Neural crest cell (in vitro differentiated cells): Measurements from ENCODE around the gene SLA2. TPM values are rescaled to one million over a fixed set of nuclear protein-coding genes. Genes with fewer than 3 reads are reported as not detected.

ENCODE experiments used
- DNase-seq: peaks from one replicate; pipeline ENCODE4 v3.0.0; 2021; ENCODE audit warnings: low read depth, mixed read lengths, low spot score
- H3K27ac Mint-ChIP-seq: one replicate; pipeline ENCODE4 v1.8.0; 2021; ENCODE audit warnings: mild to moderate bottlenecking, mixed read lengths; ENCODE audit not compliant: unreplicated experiment
- H3K27me3 Mint-ChIP-seq: 2 replicates; pipeline ENCODE4 v1.8.0; 2021; ENCODE audit warnings: low read depth, mild to moderate bottlenecking, mixed read lengths
- H3K36me3 Mint-ChIP-seq: 2 replicates; pipeline ENCODE4 v1.8.0; 2021; ENCODE audit warnings: low read depth, mild to moderate bottlenecking, mixed read lengths
- H3K4me1 Mint-ChIP-seq: 2 replicates; pipeline ENCODE4 v1.8.0; 2021; ENCODE audit warnings: mixed read lengths
- H3K4me3 Mint-ChIP-seq: one replicate; pipeline ENCODE4 v1.8.0; 2021; ENCODE audit warnings: mild to moderate bottlenecking, mixed read lengths
- H3K9me3 Mint-ChIP-seq: 2 replicates; pipeline ENCODE4 v1.8.0; 2021; ENCODE audit warnings: mixed read lengths
- CTCF ChIP-seq: fragments of 200-600 bp; sonication (generic); conservative IDR thresholded peaks from 2 replicates; pipeline ENCODE4 v1.5.0; 2021; ENCODE audit warnings: antibody characterized with exemption, mild to moderate bottlenecking
- total RNA-seq: library from RNA; stranded (reverse); gene quantifications from 2 replicates; pipeline ENCODE4 v1.2.1, GENCODE V29; 2021

The SLA2 gene
- total RNA-seq, 1 donor from 2014 or later, result 0.16 TPM

DNA sequence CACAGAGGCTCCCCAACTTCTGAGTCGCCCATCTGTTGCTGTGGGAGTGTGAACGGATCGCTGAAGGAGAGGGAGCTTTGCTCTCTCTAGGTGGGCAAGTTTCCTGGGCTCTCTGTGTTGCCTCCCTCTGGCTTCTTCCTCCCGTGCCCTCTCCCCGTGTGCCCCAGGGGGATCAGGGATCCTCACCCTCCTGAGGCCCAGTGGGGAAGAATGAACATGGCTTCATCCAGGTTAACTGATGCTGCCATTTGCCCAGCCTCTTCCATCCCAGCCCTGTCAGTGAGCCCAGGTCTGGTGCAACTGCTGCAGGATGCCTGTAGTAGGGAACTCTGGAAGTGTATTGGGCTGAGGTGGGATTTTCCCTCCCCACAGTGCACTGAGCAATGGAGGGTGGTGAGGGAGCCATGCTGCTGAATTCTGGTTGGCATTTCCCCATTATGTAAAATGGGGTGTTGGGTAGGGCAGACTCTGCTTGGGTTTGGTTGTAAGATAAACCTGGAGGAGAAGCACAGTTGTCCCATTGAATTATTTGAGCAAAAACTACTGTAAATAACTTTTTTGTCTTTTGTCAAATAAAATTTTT, 52.6 kb downstream of the SLA2 start:
- H3K27ac Mint-ChIP-seq, result no peak overlapping the region
- H3K36me3 Mint-ChIP-seq, result peaks cover 11% of the 10 kb centered on the region
- no peaks in the 10 kb centered on the region for H3K27me3 Mint-ChIP-seq
- DNase-seq, result no peak
- no peaks in the 10 kb centered on the region for H3K9me3 Mint-ChIP-seq
- no peak for TF ChIP-seq CTCF
- no peak overlapping the region for H3K4me3 Mint-ChIP-seq
- H3K4me1 Mint-ChIP-seq, result peaks cover 6% of the 10 kb centered on the region

DNA sequence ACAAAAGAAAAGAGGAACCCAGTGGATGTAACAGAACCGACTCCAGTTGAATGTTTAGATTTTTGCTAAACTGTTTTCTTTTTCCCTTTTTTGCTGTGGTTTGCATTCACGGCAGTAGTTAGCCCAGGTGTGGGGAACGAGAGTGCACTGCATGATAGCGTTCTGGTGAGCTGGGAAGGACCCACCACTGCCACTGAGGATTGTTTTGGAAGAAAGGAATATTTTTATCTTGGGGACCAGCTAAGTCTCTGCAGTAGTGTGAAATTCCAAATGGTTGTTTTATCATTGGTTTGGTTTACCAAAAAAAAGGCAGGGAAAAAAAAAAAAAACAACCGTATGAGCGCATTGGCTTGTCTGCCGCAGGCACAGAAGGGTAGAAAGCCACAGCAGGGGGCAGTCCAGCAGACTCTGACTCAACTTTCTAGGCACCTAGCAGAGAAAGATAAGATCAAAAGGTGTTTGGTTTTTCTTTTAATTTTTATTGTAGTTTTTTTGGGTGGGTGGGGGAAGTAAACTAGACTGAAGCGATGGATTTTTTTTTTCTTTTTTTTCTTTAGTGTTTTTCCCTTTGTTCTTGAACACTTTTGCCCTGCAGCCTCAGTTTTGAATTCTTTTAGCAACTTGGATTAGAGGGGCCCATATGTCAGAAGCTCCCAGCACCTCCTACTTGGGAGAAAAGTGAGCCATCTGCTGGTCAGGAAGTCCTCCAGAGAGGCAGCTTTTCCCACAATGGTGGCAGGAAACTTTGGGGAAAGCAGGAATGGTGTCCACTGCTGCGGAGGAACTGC, 53.9 kb downstream of the SLA2 start:
- H3K36me3 Mint-ChIP-seq, result peaks cover 15% of the 10 kb centered on the region
- H3K4me1 Mint-ChIP-seq, result peaks cover 6% of the 10 kb centered on the region
- H3K27ac Mint-ChIP-seq, result peak overlapping the region; percentile 64
- DNase-seq, result no peak
- no peaks in the 10 kb centered on the region for H3K9me3 Mint-ChIP-seq
- H3K4me3 Mint-ChIP-seq, result no peak overlapping the region
- TF ChIP-seq CTCF, result peak; percentile 42
- H3K27me3 Mint-ChIP-seq, result no peaks in the 10 kb centered on the region

- Mint-ChIP-seq H3K4me1 (peaks cover 6% of the 10 kb centered on the region), H3K36me3 (peaks cover 15% of the 10 kb centered on the region), H3K9me3 (no peaks in the 10 kb centered on the region), H3K27me3 (no peaks in the 10 kb centered on the region), H3K4me3 (no peak overlapping the region), H3K27ac (no peak overlapping the region)
- no peak for TF ChIP-seq CTCF
- no peak for DNase-seq
Observed at GRCh38 chr20:36591281-36591680, 54.7 kb downstream of the SLA2 start.

DNA sequence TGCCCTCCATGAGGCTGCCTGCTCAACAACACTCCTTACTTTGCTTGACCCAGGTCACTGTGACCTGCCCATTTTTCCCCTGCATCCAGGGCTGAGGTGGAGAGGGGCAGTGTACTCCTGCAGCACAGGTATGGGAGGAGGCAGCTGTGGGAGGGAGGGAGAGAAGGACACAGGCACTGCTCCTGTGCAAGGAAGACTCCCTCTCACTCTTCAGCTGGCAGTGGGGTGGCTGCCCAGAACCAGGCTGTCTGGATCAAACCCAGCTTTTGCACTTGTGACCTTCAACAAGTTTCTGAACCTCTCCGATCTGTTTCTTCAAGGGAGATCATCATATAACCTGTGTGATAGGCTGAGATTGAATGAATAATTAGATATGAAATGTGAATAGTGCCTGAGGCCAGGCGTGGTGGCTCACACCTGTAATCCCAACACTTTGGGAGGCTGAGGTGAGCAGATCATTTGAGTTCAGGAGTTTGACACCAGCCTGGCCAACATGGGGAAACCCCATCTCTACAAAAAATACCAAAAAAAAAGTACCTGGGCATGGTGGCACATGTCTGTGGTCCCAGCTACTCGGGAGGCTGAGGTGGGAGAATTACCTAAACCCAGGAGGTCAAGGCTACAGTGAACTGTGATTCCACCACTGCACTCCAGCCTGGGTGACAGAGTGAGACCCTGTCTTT, 58.5 kb downstream of the SLA2 start:
- DNase-seq, result no peak
- H3K4me1 Mint-ChIP-seq, result peaks cover 6% of the 10 kb centered on the region
- H3K4me3 Mint-ChIP-seq, result no peak overlapping the region
- H3K27me3 Mint-ChIP-seq, result no peaks in the 10 kb centered on the region
- H3K36me3 Mint-ChIP-seq, result peaks cover 15% of the 10 kb centered on the region
- H3K27ac Mint-ChIP-seq, result no peak overlapping the region
- no peaks in the 10 kb centered on the region for H3K9me3 Mint-ChIP-seq
- no peak for TF ChIP-seq CTCF

- Mint-ChIP-seq H3K4me1 (no peaks in the 10 kb centered on the region), H3K36me3 (peaks cover 7% of the 10 kb centered on the region), H3K9me3 (no peaks in the 10 kb centered on the region), H3K4me3 (no peak overlapping the region), H3K27me3 (no peaks in the 10 kb centered on the region), H3K27ac (no peak overlapping the region)
- TF ChIP-seq CTCF, result no peak
- DNase-seq, result no peak
Observed at GRCh38 chr20:36585410-36586125, 60.4 kb downstream of the SLA2 start.
